Measurements from ENCODE around the gene BANF2.
"Not testable (repeated sequence)": the region's sequence is repeated elsewhere in the genome, so short reads cannot be mapped to it uniquely, and the experiment has no call there.

BANF2 gene

GRCh38 chr20:17767624-17768023 lies 67.9 kb downstream of the BANF2 start:
- DNase-seq = no peak

GRCh38 chr20:17768271-17768670 lies 68.5 kb downstream of the BANF2 start:
- no peak for DNase-seq

- not testable (repeated sequence) for DNase-seq
Measured at GRCh38 chr20:17769716-17770115, 70.0 kb downstream of the BANF2 start.

- no peak for DNase-seq
Measured at GRCh38 chr20:17771206-17772004, 71.6 kb downstream of the BANF2 start.

GRCh38 chr20:17772005-17772343 lies 72.2 kb downstream of the BANF2 start:
- DNase-seq = no peak

GRCh38 chr20:17773619-17774018 lies 73.9 kb downstream of the BANF2 start:
- no peak for DNase-seq

GRCh38 chr20:17775600-17775999 lies 75.8 kb downstream of the BANF2 start:
- no peak for DNase-seq

GRCh38 chr20:17776551-17776950 lies 76.8 kb downstream of the BANF2 start:
- no peak for DNase-seq

- DNase-seq = not testable (repeated sequence)
Measured at GRCh38 chr20:17779011-17779410, 79.2 kb downstream of the BANF2 start.

- no peak for DNase-seq
Measured at GRCh38 chr20:17782768-17783167, 83.0 kb downstream of the BANF2 start.

GRCh38 chr20:17783671-17784070 lies 83.9 kb downstream of the BANF2 start:
- DNase-seq = no peak

- no peak for DNase-seq
Measured at GRCh38 chr20:17785007-17785406, 85.2 kb downstream of the BANF2 start.
